ENCODE measurements around the gene FAM120B.

Gene FAM120B

GRCh38 chr6:170437719-170438401 is 131.3 kb downstream of the FAM120B start:
- Histone ChIP-seq H2AFZ (ENCODE audit: low read length) (no peak overlapping the region), H3K27me3 (ENCODE audit: insufficient read depth, low read length) (peaks cover 5% of the 10 kb centered on the region; the same call in 1 of the 2 replicates)
- TF ChIP-seq CTCF (IDR thresholded peaks at IDR 0.05; ENCODE audit: low read length) (no peak), EZH2 (IDR thresholded peaks at IDR 0.05; ENCODE audit: borderline replicate concordance, low read length) (no peak)

GRCh38 chr6:170438402-170438753 is 131.8 kb downstream of the FAM120B start:
- Histone ChIP-seq H3K9me3 (ENCODE audit: low read length) (no peaks in the 10 kb centered on the region), H3K27me3 (ENCODE audit: insufficient read depth, low read length) (peaks cover 5% of the 10 kb centered on the region; the same call in 1 of the 2 replicates), H3K9ac (ENCODE audit: low read length) (no peak overlapping the region), H3K27ac (ENCODE audit: low read depth, low read length, poor library complexity, severe bottlenecking) (no peak overlapping the region), H3K4me1 (ENCODE audit: insufficient read depth, low read length, severe bottlenecking) (no peaks in the 10 kb centered on the region), H3K9me2 (ENCODE audit: low read depth, low read length) (no peaks in the 10 kb centered on the region), H3K4me2 (ENCODE audit: low read length) (no peak overlapping the region), H3K4me3 (ENCODE audit: low read depth, low read length, poor library complexity, severe bottlenecking) (no peak overlapping the region), H4K20me1 (ENCODE audit: insufficient read depth, low read length) (no peaks in the 10 kb centered on the region), H2AFZ (ENCODE audit: low read length) (no peak overlapping the region), H3F3A (ENCODE audit: insufficient read depth, low read length) (no peaks in the 10 kb centered on the region), H3K36me3 (ENCODE audit: insufficient read depth, low read length) (no peaks in the 10 kb centered on the region), H3K79me2 (ENCODE audit: insufficient read depth, low read length) (no peaks in the 10 kb centered on the region)
- TF ChIP-seq EZH2 (IDR thresholded peaks at IDR 0.05; ENCODE audit: borderline replicate concordance, low read length) (no peak), CTCF (IDR thresholded peaks at IDR 0.05; ENCODE audit: low read length) (no peak)

More at GRCh38 chr6:170437719-170438401, 131.3 kb downstream of the FAM120B start:
- Histone ChIP-seq H3K27ac (ENCODE audit: low read depth, low read length, poor library complexity, severe bottlenecking) (no peak overlapping the region), H3K4me3 (ENCODE audit: low read depth, low read length, poor library complexity, severe bottlenecking) (no peak overlapping the region), H3F3A (ENCODE audit: insufficient read depth, low read length) (no peaks in the 10 kb centered on the region), H3K79me2 (ENCODE audit: insufficient read depth, low read length) (no peaks in the 10 kb centered on the region), H3K9me2 (ENCODE audit: low read depth, low read length) (no peaks in the 10 kb centered on the region), H3K9me3 (ENCODE audit: low read length) (no peaks in the 10 kb centered on the region), H3K9ac (ENCODE audit: low read length) (no peak overlapping the region), H4K20me1 (ENCODE audit: insufficient read depth, low read length) (no peaks in the 10 kb centered on the region), H3K4me2 (ENCODE audit: low read length) (no peak overlapping the region), H3K4me1 (ENCODE audit: insufficient read depth, low read length, severe bottlenecking) (no peaks in the 10 kb centered on the region), H3K36me3 (ENCODE audit: insufficient read depth, low read length) (no peaks in the 10 kb centered on the region)

GRCh38 chr6:170438861-170439260 is 132.3 kb downstream of the FAM120B start:
- no peaks in the 10 kb centered on the region for H3K79me2 ChIP-seq (ENCODE audit: insufficient read depth, low read length)
- H3K36me3 ChIP-seq (ENCODE audit: insufficient read depth, low read length), result no peaks in the 10 kb centered on the region
- H3K4me3 ChIP-seq (ENCODE audit: low read depth, low read length, poor library complexity, severe bottlenecking), result no peak overlapping the region
- H3K27ac ChIP-seq (ENCODE audit: low read depth, low read length, poor library complexity, severe bottlenecking), result no peak overlapping the region
- no peaks in the 10 kb centered on the region for H3K9me2 ChIP-seq (ENCODE audit: low read depth, low read length)
- H4K20me1 ChIP-seq (ENCODE audit: insufficient read depth, low read length), result no peaks in the 10 kb centered on the region
- no peaks in the 10 kb centered on the region for H3F3A ChIP-seq (ENCODE audit: insufficient read depth, low read length)
- no peaks in the 10 kb centered on the region for H3K4me1 ChIP-seq (ENCODE audit: insufficient read depth, low read length, severe bottlenecking)
- TF ChIP-seq CTCF (IDR thresholded peaks at IDR 0.05; ENCODE audit: low read length) (no peak), EZH2 (IDR thresholded peaks at IDR 0.05; ENCODE audit: borderline replicate concordance, low read length) (no peak)
- no peak overlapping the region for H2AFZ ChIP-seq (ENCODE audit: low read length)
- H3K9ac ChIP-seq (ENCODE audit: low read length), result no peak overlapping the region
- H3K4me2 ChIP-seq (ENCODE audit: low read length), result no peak overlapping the region
- peaks cover 5% of the 10 kb centered on the region; the same call in 1 of the 2 replicates for H3K27me3 ChIP-seq (ENCODE audit: insufficient read depth, low read length)
- no peaks in the 10 kb centered on the region for H3K9me3 ChIP-seq (ENCODE audit: low read length)
